Psoas muscle (tissue), 8 donors: ENCODE data around the gene GRIN3B. TPM values are rescaled to one million over a fixed set of nuclear protein-coding genes. Genes with fewer than 3 reads are reported as not detected.

Experiments used
- ATAC-seq, 4 donors: fragments of 200-7000 bp; cut with Tn5 transposase; one replicate each; pipeline ENCODE4 v1.9.1; 2020; ENCODE audit warnings: moderate library complexity in 3 of 4, mild to moderate bottlenecking in 2 of 4
- DNase-seq, 2 donors: peaks; one replicate each; pipeline ENCODE4 v3.0.0-alpha.2; 2020
- H3K27ac ChIP-seq: fragments of 200-600 bp; one replicate; pipeline ENCODE4 v1.8.0; 2022
- H3K27me3 ChIP-seq, 3 donors: fragments of 200-600 bp in 1 of 3; one replicate each; pipeline versions ENCODE4 v1.6.1 to v1.8.0; 2013 to 2022; ENCODE audit warnings: low read length in 2 of 3, mild to moderate bottlenecking in 2 of 3, moderate library complexity in 1 of 3; ENCODE audit not compliant: insufficient read depth in 3 of 3
- H3K36me3 ChIP-seq, 2 donors: fragments of 200-600 bp in 1 of 2; one replicate each; pipeline versions ENCODE4 v1.6.1 to v1.8.0; 2013 to 2022; ENCODE audit warnings: low read depth in 1 of 2, mild to moderate bottlenecking in 1 of 2, moderate library complexity in 1 of 2; ENCODE audit not compliant: insufficient read depth in 1 of 2
- H3K4me1 ChIP-seq: fragments of 200-600 bp; one replicate; pipeline ENCODE4 v1.8.0; 2022
- H3K4me3 ChIP-seq: fragments of 200-600 bp; one replicate; pipeline ENCODE4 v1.8.0; 2022; ENCODE audit warnings: mild to moderate bottlenecking
- H3K9me3 ChIP-seq: fragments of 200-600 bp; one replicate; pipeline ENCODE4 v1.8.0; 2022
- CTCF ChIP-seq: fragments of 200-600 bp; IDR thresholded peaks from one replicate; pipeline ENCODE4 v1.8.0; 2022; ENCODE audit warnings: antibody characterized with exemption
- WGBS, 3 donors: extraction: QIAGEN DNeasy Blood & Tissue Kit; methylation state at CpG; one replicate each; pipeline versions ENCODE4 v1.1.6 to v1.1.7; 2013; 5-methylcytosine and 5-hydroxymethylcytosine counted together
- intact Hi-C, 2 donors: fragments of 100-400 bp; cut with DNase I; formaldehyde crosslinking; loops; one replicate each; pipeline versions ENCODE4 v1.11.0 to v1.14.2; 2022
- polyA plus RNA-seq, 3 donors: library from polyadenylated mRNA; stranded (reverse); fragments of 200-250 nt; gene quantifications; one replicate each; pipeline ENCODE4 v1.2.3, GENCODE V29; 2013
- total RNA-seq, 4 donors: library from RNA; stranded (reverse); fragmentation: NEBNext Ultra II Directional in 2 of 4; extraction: Animal tissue kit (Norgen Biotek cat#: 25700) in 2 of 4; gene quantifications; one replicate each; pipeline versions ENCODE4 v1.2.1 to v1.2.4, GENCODE V29; 2021 to 2023
- donor health status: healthy with polysubstance abuse.
- donor health status: DM: no; HTN: no; CAD: no; lungs with moderate emphysema.
- donor health status: Bipolar disorder and iron deficiency.
- donor health status: healthy.
- donor health status: DM: yes; HTN: yes; CAD: no.
- donor health status: DM: no; HTN: no; CAD: no.
- donor health status: DM: no; HTN: no; CAD: no.
- donor health status: DM: yes; HTN: yes; CAD: no.

Gene GRIN3B
- total and polyA plus RNA-seq, 7 donors = 0.01 to 0.16 TPM; not detected in 5

GRCh38 chr19:1026783-1027649 lies 26.8 kb downstream of the GRIN3B start:
- intact Hi-C loops = no loop called here
- 4 to 6% (median 4%) methylated on average over 28 to 36 of the region's 36 CpGs for WGBS, 3 donors
- DNase-seq (peak in 1 of 2 donors; percentile 56), ATAC-seq (peak in 2 of 4 donors; percentile 3 to 6)
- Histone ChIP-seq H3K9me3 (no peaks in the 10 kb centered on the region), H3K27me3 (peaks cover 0 to 34% (median 16%) of the 10 kb centered on the region in 3 donors), H3K4me1 (peaks cover 4% of the 10 kb centered on the region), H3K27ac (peak overlapping the region; percentile 68), H3K36me3 (peaks cover 0 to 2% of the 10 kb centered on the region in 2 donors), H3K4me3 (peak overlapping the region; percentile 67)
- TF ChIP-seq CTCF = no peak

- H3K9me3 ChIP-seq = no peaks in the 10 kb centered on the region
- peak overlapping the region; percentile 11 for H3K27ac ChIP-seq
- 7 to 21% (median 8%) methylated on average over 12 to 16 of the region's 16 CpGs for WGBS, 3 donors
- intact Hi-C loops = no loop called here
- TF ChIP-seq CTCF = no peak
- peak in 3 of 4 donors; percentile 2 to 11 (median 11) for ATAC-seq
- peaks cover 0 to 8% of the 10 kb centered on the region in 2 donors for H3K36me3 ChIP-seq
- peak in 1 of 2 donors; percentile 50 for DNase-seq
- peaks cover 0 to 34% (median 16%) of the 10 kb centered on the region in 3 donors for H3K27me3 ChIP-seq
- peak overlapping the region; percentile 67 for H3K4me3 ChIP-seq
- H3K4me1 ChIP-seq = peaks cover 4% of the 10 kb centered on the region
Observed at GRCh38 chr19:1027650-1028061, 27.4 kb downstream of the GRIN3B start.

- ATAC-seq (peak; percentile 44 to 56 (median 51)), DNase-seq (peak; percentile 71 to 78)
- peaks cover 0 to 34% (median 16%) of the 10 kb centered on the region in 3 donors for H3K27me3 ChIP-seq
- intact Hi-C loops = no loop called here
- no peak for TF ChIP-seq CTCF
- H3K36me3 ChIP-seq = peaks cover 0 to 15% of the 10 kb centered on the region in 2 donors
- peaks cover 4% of the 10 kb centered on the region for H3K4me1 ChIP-seq
- H3K27ac ChIP-seq = peak overlapping the region; percentile 41
- H3K4me3 ChIP-seq = peak overlapping the region; percentile 67
- H3K9me3 ChIP-seq = no peaks in the 10 kb centered on the region
- 6 to 9% (median 8%) methylated on average over 53 to 58 of the region's 58 CpGs for WGBS, 3 donors
Observed at GRCh38 chr19:1028062-1028926, 28.1 kb downstream of the GRIN3B start.

- intact Hi-C loops = no loop called here
- Histone ChIP-seq H3K4me1 (peaks cover 4% of the 10 kb centered on the region), H3K9me3 (no peaks in the 10 kb centered on the region), H3K27me3 (peaks cover 0 to 13% (median 2%) of the 10 kb centered on the region in 3 donors), H3K4me3 (no peak overlapping the region), H3K36me3 (peaks cover 0 to 15% of the 10 kb centered on the region in 2 donors), H3K27ac (no peak overlapping the region)
- TF ChIP-seq CTCF = no peak
- DNase-seq = no peak
- no peak for ATAC-seq
- 87 to 89% (median 89%) methylated on average over 19 to 20 of the region's 20 CpGs for WGBS, 3 donors
Observed at GRCh38 chr19:1032264-1032867, 32.1 kb downstream of the GRIN3B start.
